ENCODE measurements around the gene ZNF215.
"Not testable (repeated sequence)": the region's sequence is repeated elsewhere in the genome, so short reads cannot be mapped to it uniquely, and the experiment has no call there.

ZNF215 gene

DNA sequence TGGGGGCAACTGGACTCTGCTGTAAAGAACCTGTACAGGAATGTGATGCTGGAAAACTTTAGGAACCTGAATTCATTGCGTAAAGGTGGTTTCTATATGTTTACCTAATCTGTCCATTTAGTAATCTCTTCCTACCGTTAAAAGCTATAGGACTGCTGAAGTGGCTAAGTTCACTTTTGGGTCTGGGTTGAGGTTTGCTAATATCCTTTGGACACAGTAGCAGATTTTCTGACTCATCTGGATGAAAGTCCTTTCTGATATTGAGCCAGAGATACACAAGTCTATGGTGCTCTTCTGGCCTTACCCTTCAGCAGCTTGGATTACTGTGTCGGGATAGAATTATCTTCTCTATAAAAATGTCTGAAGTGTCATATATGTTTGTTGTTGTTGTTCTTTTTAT, 16.9 kb downstream of the ZNF215 start:
- DNase-seq, result no peak

DNA sequence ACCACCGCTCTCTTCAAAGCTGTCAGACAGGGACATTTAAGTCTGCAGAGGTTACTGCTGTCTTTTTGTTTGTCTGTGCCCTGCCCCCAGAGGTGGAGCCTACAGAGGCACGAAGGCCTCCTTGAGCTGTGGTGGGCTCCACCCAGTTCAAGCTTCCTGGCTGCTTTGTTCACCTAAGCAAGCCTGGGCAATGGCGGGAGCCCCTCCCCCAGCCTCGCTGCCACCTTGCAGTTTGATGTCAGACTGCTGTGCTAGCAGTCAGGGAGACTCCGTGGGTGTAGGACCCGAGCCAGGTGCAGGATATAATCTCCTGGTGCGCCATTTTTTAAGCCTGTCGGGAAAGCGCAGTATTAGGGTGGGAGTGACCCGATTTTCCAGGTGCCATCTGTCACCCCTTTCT, 28.0 kb downstream of the ZNF215 start:
- DNase-seq, result not testable (repeated sequence)

DNA sequence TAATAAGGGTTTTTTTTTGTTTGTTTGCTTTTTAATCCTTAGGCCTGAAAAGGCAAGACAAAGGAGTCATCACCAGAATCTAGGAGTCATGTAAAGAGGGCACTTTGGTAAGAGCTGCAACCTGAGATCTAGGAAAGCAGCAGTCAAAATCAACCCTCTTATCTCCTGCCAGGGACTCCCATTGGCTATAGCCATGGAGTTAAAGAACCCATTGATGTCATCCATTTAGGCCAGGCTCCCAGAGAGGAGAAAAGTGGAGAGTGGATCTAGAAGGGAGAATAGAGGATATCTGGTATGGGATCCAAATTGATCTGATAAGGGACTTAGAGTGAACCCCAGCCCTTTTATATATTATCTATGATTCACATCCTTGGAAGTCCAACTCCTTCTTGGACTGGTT, 35.9 kb downstream of the ZNF215 start:
- no peak for DNase-seq

DNA sequence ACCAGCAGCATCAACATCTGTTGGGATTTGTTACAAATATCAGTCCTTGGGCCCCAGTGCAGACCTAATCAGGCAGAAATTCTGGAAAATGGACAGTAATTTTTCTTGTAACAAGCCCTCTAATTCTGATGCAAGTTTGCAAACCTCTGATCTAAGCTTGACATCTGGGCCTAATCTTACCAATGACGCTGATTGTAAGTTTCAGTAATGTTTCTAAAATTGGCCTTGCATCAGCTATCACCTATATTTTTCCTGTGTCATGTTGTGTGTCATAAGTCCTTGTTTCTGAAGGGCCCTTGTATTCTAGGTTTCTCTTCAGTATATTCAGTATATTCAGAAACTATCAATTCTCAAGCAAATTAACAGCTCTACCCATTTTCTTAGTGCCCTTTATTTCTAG, 36.4 kb downstream of the ZNF215 start:
- no peak for DNase-seq

DNA sequence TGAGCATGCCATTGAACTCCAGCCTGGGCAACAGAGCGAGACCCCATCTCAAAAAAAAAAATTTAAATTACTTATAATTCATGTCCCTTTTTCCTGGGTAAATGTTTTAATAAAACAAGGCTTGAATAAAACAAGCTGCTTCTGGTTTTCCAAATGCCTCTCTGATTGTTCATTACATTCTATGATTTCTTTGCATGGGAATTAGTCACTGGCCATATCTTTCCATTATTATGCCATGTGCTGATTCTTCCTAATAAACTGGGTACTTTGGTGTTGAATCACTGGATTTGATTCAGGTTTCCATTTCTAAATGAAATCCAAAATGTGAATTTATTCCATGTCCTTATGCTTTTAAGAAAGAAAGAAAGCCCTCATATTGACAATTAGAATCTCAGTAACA, 42.6 kb downstream of the ZNF215 start:
- no peak for DNase-seq

DNA sequence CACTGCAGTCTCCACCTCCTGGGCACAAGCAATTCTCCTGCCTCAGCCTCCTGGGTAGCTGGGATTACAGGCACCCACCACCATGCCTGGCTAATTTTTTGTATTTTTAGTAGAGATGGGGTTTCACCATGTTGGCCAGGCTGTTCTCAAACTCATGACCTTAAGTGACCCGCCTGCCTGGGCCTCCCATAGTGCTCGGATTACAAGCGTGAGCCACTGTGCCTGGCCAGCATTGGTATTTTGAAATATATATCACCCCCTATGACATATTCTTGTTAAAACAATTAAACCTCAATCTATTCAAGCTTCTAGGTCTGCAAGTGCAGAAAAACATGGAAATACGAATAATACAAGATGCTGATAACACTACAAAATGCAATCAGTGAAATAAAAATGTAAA, 43.6 kb downstream of the ZNF215 start:
- not testable (repeated sequence) for DNase-seq

DNA sequence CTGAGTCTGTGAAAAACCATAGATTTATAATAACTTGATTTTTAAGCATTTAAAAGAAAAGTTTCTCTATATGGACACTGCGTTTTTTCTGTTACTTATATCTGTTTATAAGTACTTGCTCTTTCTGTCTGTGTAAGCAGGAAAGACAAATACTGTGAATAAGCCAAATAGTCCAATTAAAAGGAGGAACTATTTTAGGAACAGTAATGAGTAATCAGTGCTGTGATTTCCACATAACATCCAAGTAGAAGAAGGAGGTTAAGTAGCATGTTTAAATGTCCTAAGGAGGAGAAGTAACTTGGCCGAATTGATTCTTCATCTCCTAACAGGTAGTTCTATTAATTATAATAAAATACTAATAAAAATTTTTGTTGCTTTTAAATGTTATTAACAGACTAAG, 53.1 kb downstream of the ZNF215 start:
- no peak for DNase-seq

DNA sequence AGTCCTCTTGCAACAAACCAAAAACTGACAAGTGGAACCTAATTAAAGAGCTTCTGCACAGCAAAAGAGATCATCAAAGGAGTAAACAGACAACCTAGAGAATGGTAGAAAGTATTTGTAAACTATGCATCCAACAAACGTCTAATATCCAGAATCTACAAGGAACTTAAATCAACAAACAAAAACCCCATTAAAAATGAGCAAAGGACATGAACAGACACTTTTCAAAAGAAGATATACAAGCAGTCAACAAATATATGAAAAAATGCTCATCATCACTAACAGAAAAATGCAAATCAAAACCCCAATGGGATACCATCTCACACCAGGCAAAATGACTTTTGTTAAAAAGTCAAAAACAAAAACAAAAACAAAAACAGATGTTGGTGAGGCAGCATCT, 60.3 kb downstream of the ZNF215 start:
- no peak for DNase-seq

DNA sequence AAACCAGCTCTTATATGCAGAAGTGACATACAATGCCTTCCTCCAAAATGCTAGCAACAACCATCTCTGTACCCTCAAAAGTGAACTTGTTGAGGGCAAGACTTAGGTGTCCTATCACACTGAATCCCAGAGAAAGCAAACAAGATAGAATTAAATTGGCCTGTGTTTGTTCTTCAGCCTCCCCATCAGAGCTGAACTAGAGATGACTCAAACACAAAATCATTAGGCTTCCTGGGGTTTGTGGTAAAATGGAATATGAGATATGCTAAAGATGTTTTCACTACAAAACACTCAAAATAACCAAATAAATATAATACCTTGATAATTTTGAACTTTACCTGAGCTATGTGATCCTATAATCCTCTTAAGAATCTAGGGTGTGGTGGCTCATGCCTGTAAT, 62.3 kb downstream of the ZNF215 start:
- DNase-seq, result no peak

DNA sequence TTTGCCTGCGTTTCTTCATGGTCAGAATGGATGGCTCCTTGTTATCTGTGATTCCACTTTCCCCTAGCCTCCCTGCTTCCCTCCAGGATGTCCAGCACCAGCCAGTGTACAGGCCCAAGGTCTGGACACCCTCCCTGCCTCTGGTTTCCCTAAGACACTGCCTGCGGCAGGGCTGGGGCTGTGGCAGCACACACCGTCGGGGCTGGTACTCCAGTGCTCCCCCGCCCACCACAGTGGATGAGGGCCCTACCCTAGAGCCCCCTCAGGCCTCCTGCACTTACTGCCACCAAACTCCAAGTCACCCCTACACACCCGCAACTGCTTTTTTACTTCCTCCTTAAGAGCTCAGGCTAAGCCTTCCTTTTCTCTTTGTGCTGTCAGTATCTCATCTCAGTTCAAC, 65.0 kb downstream of the ZNF215 start:
- DNase-seq, result no peak

DNA sequence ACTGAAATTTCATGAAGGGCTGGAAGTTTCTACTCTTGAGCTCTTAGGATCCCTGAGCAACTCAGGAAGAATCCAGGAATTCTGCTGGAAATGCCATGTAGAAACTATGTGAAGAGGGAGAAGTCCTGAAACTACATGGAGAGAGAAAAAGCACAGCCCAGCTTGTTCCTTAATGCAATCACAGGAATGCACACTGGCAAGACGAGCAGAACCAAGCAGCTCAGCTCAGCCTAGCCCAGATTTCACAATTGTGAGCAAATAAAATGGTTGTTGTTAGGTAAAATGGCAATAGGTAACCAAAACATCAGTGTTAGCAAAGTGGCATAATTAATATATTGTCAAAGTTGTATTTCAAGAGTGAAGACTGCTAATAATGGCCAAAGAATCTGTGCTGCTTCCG, 65.8 kb downstream of the ZNF215 start:
- no peak for DNase-seq

DNA sequence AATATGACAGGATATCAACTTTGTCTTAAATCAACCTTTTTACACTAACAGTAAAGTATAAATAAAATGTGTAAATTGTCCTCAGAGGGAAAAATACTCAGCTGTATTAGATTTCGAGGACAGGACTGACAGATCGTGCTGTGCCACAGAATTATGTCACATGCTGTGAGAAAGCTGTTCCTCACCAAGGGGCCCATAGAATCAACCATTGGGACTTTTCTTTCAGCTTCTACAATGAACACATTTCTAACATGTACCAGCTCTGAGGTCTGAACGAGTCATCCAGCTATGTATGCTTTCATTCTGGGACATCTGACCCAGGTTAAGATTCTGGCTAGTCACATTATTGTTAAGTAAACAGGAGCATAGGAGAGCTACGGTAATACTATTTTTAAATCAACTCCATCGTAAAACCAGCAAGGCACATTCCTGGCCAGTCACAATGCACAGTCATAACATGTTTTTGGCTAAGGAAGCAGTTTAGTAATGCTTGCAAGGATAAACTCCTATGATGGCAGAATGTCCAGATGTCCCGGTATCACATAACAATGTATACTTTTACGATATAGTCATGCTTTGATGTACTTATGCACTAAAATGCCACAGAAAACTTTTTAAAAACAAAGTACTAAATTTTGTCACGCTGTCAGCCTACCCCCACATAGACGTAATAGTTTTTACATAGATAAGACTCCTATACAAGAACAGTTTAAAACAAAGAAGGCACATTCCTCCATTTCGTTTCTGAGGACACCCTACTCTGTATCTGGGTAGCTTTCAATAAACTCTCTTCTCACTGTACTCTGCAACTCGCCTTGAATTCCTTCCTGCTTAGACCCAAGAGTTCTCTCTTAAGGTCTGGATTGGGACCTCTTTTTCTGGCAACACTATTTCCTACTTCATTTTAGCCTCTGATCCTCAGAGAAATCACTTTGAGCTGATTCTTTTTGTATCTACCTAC, 66.5 kb downstream of the ZNF215 start:
- no peak for DNase-seq

DNA sequence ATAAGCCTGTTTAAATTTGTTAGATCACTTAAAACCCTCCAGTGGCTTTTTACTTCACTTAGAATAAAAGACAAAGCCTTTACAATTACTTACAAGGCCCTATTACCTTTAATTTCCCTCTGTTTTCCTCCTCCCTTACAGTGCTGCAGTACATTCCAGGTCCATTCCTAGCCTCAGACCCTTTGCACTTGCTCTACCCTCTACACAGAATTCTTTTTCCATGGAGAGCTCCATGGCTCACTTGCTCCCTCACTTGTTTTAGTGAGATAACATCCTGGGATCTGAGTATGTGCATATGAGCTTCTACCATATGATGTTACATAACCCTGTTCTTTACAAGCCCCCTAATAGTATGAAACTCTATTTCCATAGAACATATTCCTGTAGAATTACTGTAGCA, 69.5 kb downstream of the ZNF215 start:
- no peak for DNase-seq

DNA sequence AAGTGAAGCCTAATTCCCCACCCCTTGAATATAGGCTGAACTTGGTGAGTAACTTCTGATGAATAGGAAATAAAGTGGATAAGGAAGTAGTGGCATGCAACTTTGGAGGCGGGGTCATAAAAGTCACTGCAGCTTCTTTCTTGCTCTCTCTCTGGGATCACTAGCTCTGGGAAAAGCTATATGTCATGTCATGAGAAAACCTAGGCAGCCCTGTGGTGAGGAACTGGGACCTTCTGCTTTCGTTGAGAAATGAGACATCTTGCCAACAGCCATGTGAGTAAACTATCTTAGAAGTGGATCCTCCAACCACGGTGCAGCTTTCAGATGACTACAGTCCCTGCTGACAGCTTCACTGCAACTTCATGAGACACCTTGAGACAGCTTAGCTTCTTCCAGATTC, 78.3 kb downstream of the ZNF215 start:
- DNase-seq, result no peak

Measured in NCI-H1105 (cell line).